AML-193 (cell line): ENCODE measurements around the gene TSFM.

ENCODE experiments used
- DNase-seq, 2 experiments: peaks; one replicate each; lab custom pipeline; 2025; lab: John Stamatoyannopoulos, UW

The TSFM gene

DNA sequence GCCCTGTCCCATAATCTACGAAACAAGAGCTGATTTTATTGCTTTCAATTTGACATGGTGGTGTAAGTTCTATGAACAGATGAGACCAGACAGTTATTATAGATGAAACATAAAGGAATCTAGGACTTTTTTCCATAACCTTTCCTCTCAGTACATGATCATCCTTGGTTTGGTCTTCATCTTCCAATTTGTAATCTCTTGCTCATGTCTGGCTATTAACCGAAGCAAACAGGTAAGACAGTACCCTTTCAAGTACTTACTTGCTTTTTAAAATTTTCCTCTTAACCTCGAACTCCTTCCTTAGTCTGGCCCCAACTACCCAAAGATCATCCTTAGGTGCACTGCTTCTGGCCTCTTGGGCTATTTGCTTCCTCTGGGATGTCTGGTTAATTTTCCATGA, 36.6 kb upstream of the TSFM start:
- no peak for DNase-seq

DNA sequence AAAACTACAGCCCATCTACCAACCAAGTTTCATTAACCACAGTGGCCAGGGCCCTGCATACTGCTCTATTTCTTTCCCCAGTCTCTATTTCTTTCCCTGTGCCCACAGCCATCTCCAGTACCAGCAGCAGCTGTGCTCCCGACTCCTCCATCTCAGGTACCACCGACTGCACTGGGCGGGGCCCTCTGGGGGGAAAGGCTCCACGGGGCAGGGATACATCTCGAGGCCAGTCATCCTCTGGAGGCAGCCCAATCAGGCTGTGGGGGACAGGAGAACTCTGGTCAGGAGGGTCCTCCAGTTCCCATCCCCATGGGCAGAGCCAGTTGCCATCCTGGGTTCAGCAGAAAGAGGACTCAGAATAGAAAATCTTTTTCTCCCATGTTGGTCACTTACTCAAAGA, 33.5 kb upstream of the TSFM start:
- no peak for DNase-seq

DNA sequence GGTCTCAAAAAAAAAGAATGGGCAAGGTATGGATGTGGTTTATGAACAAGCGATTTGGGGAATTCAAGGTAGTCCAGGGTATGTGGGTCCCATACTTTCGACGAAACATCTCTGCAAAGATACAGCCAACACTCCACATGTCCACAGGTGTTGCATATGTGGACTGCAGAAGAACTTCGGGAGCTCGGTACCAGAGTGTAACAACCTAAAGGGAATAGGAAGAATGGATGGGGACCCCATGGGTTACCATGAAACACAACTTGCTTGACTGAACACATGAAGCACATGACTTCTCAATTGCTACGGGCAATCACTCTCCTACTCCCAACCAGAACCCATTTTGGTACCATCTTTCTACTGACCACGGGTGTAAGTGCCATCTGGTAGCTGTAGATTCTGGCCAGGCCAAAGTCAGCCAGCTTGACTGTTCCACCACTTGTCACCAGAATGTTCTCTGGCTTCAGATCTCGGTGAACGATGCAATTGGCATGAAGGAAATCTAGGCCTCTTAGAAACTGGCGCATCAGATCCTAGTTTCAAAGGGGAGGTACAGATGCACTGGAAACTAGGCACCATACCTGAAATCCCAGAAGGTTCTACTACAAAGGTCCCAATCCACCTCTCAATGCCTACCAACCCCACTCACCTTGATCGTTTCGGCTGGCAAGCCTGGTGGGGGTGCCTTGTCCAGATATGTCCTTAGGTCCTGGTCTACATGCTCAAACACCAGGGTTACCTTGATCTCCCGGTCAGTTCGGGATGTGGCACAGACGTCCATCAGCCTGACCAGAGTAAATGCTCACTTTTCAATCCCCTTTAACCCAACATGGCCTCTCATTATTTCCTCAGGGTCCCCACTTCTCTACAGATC, 31.8 kb upstream of the TSFM start:
- no peak for DNase-seq

DNA sequence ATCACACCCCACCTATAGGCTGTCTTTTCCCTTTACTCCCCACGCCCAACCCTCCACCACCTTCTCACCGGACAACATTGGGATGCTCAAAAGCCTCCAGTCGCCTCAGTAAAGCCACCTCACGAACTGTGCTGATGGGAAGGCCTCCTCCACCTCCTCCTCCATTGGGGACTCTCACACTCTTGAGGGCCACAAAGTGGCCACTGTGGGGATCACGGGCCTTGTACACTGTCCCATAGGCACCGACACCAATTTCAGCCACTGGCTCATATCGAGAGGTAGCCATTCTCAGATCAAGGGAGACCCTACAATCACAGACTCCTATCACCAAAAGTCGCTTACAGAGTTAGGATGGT, 31.2 kb upstream of the TSFM start:
- no peak for DNase-seq

DNA sequence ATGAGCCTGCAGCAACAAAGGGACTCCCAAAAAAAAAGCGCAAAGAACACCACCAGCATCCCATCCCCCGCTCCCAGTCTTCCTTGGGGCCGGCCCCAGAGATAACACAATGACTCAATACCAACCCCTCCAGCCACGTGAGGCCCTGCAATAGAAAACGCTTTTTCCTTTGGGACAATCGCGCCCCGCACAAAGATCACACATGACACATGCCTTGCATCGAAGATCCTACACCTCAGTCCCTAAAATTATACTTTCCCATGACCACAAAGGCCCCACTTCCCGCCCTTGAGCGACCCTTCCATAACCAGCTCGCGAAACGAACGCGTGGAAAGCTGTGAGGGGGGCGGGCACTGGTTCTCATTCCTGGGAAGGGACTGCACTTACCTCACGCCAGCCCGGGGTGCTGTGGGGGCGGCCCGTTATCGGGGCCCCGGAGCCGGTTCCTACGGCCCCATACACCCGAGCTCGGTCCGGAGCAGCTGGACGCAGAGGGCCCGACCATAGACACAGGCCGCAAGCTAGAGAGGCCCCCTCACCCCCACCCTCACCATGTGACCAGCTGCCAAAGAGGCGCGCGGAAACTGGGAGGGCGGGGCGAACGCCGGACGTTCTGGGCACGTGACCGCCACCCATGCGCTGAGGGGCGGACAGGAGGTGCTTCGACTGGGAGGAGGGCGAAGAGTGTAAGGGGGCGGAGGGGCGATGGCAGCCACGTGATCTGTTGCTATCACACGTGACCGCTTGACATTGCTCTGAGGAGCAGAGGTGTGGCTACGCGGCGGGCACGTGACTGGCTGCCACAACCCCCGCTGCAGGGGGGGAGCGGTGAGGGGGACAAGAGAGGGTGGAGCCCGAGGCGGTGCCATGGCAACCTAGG, 30.6 kb upstream of the TSFM start, which contains the start of gene CDK4:
CDK4 (minus strand) TSS at position 523 of the 880 bp plus-strand sequence. CDS start 593 bp downstream, outside the sequence.
- peak; percentile 95 to 97 for DNase-seq

DNA sequence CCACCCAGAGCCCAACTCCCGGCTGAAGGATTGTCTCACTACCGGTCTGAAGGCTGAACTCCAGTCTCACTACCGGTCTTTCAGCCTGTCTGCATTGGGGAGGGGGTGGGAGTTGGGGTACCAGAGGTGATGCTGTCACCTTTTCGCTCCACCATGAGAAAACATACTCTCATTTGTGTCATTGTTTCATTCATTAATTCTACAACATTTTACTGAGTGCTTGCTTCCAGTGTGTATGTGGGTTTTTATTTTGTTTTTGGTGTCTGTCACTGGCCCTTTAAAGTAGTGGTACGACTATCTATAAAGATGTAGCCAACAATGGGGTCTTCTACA, 30.0 kb upstream of the TSFM start:
- DNase-seq: no peak

DNA sequence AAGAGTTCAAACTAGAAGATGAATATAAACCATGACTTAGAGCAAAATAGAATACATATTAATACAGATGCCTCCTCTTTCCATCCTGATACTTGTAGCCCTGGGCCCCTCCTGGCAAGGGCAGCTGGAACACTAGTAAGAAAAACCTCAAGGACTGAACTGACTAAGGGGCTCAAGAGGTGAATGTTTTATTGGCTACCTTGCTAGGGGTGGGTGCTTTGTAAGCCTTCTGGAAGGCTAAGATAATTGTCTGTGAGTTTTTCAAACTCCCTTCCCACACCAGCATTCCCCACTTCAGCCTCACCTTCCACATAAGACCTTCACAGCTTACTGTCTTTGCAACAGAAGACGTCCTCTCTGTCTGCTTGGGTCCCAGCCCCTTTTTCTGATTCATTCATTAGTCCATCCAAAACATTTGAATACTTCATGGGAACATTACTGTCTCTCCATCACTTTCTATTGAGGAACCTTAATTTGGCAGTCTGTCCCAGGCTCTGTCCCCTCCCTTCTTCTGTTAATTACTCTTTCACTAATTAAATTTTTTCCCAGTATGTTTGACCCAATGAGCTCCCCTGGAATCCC, 28.7 kb upstream of the TSFM start:
- no peak for DNase-seq

DNA sequence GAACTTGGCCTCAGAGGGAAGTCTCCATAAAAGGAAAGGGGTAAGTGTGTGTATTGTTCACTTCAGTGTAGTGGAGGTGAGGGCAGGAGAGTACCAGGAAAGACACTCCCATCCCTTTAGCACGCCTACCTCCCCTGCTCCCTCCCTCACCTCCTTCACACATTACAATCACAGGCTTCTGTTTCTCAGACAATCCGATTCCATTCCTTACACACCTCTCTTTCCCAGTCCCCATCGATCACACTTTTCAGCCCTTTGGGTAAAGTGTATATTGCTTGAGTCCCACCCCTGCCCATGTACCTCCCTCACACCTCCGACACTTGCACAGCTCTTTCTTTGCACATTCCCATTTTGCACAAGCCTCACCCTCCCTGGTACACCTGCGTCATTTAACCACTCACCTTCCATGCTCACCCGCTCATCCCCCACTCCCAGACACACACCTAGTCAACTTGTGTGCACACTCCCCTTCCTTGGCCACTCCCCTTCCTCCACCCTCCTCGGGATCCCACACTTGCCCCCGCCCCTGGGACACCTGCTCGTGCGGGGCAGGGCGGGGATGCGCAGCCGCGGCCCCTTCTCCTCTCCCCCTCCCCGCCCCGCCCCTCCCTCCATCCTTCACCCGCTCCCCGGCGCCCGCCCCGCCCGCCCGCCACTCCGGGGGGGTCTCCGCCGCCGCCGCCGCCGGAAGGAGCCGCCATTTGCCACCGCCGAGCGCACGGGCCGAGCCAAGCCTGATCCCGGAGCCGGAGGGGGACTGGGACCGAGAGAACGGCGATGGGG, 28.0 kb upstream of the TSFM start, which contains the start of gene MARCHF9:
MARCHF9 (plus strand) TSS at position 693 of the 783 bp plus-strand sequence. CDS start 426 bp downstream, outside the sequence.
- peak in 1 of 2 experiments; percentile 21 for DNase-seq

DNA sequence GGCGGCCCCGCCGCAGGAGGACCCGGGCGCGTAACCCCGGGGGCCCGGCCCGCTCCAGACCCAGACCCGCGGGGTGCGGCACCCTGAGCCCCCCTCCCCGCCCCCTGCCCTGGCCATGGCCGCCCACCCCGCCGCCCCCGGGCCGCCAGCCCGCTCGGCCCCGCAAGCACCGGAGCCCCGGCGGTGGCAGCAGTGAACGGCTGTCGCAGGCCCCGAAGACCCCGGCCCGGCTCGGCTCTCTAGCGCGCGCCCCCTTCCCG, 27.5 kb upstream of the TSFM start:
- no peak for DNase-seq

DNA sequence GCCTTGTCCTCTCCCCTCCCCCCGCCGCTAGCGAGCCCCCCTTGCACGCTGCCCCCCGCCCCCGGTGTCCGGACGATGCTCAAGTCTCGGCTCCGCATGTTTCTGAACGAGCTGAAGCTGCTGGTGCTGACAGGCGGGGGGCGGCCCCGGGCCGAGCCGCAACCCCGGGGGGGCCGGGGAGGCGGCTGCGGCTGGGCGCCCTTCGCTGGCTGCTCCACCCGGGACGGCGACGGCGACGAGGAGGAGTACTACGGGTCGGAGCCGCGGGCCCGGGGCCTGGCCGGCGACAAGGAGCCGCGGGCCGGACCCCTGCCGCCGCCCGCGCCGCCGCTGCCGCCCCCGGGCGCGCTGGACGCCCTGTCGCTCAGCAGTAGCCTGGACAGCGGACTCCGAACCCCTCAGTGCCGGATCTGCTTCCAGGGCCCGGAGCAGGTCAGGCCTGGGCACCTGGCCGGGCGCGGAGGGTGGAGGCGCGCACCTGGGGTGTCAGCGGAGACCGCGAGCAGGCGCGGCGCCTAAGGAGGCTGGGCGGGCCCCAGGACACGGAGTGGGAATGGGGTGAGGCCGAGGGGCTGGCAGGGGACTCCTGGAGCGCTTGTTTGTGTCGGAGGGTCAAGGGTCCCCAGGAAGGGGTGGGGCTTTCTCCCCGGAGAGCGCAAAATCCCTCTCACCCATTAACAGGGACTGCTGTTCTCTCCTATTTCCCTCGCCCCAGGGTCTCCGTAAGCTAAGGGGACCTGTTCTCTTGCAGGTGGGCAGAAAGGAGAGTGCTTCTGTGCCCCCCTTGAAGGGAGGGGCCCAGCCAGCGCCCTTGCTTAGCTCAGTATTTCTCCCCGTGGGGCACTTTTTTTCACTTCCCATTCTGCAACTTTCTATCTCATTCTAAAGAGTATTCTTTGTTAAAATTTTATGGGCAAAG, 26.9 kb upstream of the TSFM start:
- DNase-seq: no peak

DNA sequence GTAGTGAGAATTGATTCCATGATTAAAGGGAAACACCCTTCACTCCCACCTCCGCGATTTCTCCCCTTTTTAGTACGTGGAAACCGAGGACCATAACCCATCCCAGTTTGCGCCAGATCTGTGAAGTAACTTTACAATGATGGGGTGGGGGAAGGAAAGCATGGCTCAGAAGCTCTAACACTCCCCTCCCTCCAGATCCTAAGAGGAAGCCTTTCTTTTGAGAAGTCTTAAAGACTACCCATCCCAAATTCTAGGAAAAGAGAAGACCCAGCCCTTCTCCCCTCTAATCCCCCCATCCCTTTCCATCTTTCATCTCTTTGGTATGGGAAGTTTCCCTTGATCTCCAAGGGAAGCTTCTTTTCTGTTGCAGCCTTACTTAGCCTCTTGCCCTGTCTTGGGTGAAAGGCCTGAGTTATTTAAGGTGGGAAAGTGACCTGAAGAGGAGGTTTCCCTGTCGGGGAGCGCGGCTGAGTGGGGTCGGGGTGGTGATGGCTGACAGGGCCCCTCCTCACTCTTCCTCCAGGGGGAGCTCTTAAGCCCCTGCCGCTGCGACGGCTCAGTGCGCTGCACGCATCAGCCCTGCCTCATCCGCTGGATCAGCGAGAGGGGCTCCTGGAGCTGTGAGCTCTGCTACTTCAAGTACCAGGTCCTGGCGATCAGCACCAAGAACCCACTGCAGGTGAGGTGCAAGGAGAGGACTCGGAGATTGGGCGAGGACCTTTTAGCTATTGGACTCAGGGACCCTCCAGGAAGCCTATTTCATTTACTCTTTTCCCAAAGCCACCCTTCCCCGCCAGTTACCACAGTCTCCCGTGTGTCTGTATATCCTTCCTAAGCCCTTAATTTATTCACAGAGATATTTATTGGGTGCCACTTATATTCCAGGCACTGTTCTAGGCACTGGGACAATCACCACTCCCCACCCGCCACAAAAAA, 25.9 kb upstream of the TSFM start:
- DNase-seq: peak; percentile 20 to 43

DNA sequence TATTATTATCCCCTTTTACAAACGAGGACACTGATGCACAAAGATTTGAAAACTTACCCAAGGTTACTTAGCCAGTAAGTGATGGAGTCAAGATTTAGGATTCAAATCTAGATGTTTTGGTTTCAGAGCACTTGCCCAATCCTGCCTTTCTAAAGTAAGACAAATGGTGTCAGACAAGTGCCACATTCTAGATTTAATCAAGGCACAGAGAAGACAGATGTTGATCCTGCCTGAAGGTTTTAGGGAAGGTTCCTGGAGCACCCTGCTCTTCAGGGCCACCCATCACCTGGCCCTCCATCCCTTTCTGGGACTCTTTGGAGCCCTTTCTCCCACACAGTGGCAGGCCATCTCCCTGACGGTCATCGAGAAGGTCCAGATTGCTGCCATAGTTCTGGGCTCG, 24.8 kb upstream of the TSFM start:
- DNase-seq: no peak

DNA sequence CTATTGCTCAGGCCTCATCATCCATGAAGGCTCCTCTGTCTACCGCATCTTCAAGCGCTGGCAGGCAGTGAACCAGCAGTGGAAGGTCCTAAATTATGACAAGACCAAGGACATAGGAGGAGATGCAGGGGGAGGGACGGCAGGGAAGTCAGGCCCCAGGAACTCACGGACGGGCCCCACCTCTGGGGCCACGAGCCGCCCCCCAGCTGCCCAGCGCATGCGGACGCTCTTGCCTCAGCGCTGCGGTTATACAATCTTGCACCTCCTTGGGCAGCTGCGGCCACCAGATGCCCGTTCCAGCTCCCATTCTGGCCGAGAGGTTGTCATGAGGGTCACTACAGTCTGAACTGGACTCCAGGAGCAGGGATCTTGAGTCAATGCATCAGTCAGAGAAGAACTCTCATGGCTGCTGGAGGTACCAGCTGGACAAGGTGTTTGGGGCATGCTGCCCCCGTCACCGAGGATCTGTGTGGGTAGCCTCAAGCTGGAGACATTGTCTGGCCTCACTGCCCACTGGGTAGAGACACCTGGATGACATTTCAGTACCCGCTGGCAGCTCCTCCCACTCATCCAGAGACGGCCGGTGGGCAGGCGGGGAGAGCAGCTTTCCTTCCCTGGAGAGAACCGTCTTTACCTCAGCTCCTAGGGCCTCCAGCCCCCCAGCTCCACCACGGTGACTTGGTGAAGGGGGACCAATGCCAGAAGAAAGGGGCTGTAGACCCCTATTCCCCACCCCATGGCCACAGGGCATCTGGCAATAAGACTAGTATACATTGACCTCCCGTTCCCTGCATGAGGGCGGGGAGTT, 23.8 kb upstream of the TSFM start:
- DNase-seq: no peak

DNA sequence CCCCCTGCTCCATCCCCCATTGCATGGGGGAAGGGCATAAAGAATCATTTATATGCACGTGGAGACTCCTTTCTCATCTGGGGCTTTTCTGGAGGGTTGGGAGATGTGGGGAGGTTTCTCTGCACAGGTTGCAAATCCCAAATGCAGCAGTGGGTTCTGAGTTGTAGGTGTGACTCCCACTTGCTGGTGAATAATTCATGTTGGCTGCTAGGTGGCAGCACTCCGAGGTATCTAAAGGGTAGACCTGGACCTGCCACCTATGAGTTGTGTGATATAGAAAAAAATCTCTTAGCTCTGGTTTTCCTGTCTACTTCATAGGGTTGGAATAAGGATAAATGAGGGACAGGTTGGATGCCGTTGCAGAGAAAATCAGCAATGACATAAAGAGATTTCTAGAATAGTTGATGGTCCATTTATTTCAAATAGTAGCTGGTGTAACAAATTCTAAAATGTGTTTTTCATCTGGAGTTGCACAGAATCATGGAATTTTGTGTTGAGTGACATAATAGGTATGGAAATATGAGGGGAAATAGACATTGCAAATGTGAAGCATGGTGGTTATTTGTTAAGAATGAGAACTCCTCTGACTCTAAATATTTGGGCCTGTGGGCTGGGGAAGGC, 23.1 kb upstream of the TSFM start:
- DNase-seq: peak; percentile 22 to 31

DNA sequence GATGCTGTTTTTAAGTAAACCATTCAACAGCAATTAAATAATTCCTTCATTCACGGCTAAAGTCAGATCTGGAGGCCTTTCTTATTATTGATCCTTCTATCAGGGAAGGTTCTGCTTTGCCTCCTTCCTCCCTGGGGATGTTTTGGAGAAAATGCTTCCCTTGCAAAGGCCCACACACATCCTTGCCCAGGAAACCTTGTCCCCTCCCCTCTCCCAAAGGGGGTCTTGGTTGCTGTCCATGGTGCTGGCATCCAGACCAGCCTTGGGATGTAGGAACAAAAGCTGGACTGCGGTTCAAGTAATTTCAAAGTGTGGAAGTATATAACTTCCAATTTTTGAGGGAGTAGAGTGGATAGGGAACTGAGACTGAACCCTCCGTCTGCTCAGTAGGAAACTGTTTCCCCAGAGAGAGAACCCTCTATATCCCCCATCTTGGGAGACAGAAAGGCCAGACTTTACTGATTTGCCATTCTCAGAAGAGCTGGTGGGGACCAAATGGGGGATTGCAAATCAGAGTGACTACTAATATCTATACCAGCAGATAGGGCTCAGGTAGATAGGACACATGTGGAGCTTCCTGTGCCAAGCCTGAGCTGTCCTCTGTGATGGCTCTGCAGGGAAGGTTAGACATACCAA, 22.1 kb upstream of the TSFM start:
- DNase-seq: no peak

DNA sequence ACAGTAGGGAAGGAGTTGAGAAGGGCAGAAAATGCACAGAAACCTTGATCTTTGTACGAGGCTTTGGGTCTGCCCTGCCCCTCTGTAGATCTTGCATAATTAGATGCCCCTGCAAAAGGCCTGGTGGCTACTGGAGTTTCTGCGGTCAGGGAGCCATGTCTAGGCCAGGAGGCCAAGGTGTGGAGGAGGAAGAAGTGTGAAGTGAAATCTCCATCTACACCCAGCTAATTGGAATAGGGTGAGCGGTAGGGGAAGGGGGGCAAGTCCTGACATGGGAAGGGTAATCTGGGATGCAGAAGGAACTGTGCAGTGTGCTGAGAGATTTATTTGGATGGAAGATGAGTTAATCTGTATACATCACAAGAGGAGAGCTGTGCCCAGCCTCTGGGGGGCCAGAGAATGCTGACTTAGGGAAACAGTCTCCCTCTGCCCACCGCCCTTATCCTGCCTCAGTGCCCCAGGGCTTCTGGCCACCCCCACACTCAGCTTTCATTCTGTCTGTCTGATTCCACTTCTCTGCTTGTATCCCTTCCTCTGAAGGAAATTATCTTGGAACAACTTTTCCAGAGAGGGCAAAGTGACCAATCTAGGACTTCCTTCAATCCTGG, 21.1 kb upstream of the TSFM start:
- DNase-seq: no peak

DNA sequence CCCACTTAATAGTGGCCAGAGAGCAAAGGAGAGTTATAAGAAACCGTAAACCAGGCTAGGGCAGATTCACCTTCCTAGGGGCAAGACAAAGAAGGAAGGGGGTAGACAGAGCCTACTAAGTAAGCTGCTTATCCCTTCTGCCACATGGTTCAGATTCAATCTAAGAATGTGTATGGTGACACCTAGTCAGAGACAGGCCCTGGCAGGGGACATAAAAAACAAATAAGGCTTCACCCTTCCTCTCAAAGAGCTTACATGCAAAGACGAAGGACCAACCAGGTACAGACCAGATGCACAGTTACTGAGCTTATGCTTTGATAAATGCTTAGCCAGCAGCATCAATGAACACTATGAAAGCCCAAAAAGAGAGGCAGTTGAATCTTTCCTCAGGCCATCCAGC, 20.1 kb upstream of the TSFM start:
- DNase-seq: no peak
